NB4 (cell line): ENCODE measurements around the gene MACROD2.

Experiments
- DNase-seq: peaks from one replicate; pipeline ENCODE4 v3.0.0; 2010; ENCODE audit warnings: low read depth
- H3K4me3 ChIP-seq: one replicate; pipeline ENCODE4 v1.5.1; 2011; ENCODE audit warnings: mild to moderate bottlenecking, low read depth, low read length, moderate library complexity
- CTCF ChIP-seq: IDR thresholded peaks from one replicate; pipeline ENCODE4 v1.5.1; 2012; ENCODE audit warnings: low read depth, low read length
- MYC ChIP-seq: IDR thresholded peaks from 2 replicates; pipeline ENCODE4 v1.6.1; 2011; ENCODE audit warnings: low read depth, low read length
- POLR2A ChIP-seq: IDR thresholded peaks from 2 replicates; pipeline ENCODE4 v1.6.1; 2011; ENCODE audit warnings: mild to moderate bottlenecking; ENCODE audit not compliant: insufficient read length; ENCODE audit errors: extremely low read depth
- TF ChIP-seq, protein P1 (sequence below): IDR thresholded peaks from 2 replicates; pipeline ENCODE4 v1.6.1; 2011; ENCODE audit warnings: low read depth, low read length

Gene MACROD2

GRCh38 chr20:15061955-15062354 is 1066.6 kb downstream of the MACROD2 start:
- no peak overlapping the region for H3K4me3 ChIP-seq
- DNase-seq: no peak
- TF ChIP-seq, protein P1, sequence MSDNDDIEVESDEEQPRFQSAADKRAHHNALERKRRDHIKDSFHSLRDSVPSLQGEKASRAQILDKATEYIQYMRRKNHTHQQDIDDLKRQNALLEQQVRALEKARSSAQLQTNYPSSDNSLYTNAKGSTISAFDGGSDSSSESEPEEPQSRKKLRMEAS: no peak
- TF ChIP-seq CTCF (no peak), POLR2A (no peak)

GRCh38 chr20:15063081-15063480 is 1067.8 kb downstream of the MACROD2 start:
- no peak for TF ChIP-seq CTCF
- no peak overlapping the region for H3K4me3 ChIP-seq
- no peak for DNase-seq

- DNase-seq: no peak
- TF ChIP-seq CTCF (no peak), POLR2A (no peak)
- TF ChIP-seq, protein P1: no peak
- H3K4me3 ChIP-seq: no peak overlapping the region
Measured at GRCh38 chr20:15064741-15065140, 1069.4 kb downstream of the MACROD2 start.

DNA sequence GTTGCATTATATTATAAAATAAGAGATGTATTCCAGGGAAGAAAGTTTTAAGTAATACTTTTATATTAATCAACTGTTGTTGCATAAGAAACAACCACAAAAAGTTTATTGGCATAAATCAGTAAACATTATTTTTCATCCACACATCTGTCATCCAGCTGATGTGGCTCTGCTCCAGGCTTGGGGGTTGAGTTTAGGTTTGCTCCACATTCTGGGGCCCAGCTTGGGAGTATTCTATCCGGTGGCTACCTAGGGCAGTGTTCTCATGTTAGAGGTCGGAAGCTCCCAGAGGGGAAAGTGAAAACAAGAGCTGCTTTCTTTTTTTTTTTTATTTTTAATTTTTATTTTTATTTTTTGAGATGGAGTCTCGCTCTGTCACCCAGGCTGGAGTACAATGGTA is 1070.5 kb downstream of the MACROD2 start:
- no peak for DNase-seq
- no peak for TF ChIP-seq POLR2A
- TF ChIP-seq MYC: no peak
- TF ChIP-seq, protein P1: no peak
- no peak for TF ChIP-seq CTCF
- H3K4me3 ChIP-seq: no peak overlapping the region

DNA sequence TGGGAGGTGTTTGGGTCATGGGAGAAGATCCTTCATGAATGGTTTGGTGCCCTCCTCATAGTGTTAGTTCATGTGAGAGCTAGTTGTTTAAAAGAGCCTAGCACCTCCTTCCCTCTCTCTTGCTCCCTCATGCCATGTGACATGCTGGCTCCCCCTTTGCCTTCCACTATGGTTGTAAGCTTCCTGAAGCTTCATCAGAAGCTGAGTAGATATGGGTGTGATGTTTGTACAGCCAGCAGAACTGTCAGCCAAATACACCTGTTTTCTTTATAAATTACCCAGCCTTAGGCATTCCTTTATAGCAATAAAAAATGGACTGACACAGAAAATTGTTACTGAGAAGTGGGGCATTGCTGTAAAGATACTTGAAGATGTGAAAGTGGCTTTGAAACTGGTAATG is 1073.2 kb downstream of the MACROD2 start:
- DNase-seq: no peak
- no peak overlapping the region for H3K4me3 ChIP-seq
- TF ChIP-seq CTCF: no peak
- TF ChIP-seq MYC: no peak
- TF ChIP-seq, protein P1: no peak
- TF ChIP-seq POLR2A: no peak

GRCh38 chr20:15069355-15069754 is 1074.0 kb downstream of the MACROD2 start:
- no peak overlapping the region for H3K4me3 ChIP-seq
- no peak for DNase-seq
- no peak for TF ChIP-seq POLR2A
- no peak for TF ChIP-seq MYC
- TF ChIP-seq CTCF: no peak
